CD4-positive, alpha-beta T cell treated with Interleukin-21 for 1 hour (primary cell): Measurements from ENCODE around the gene CSGALNACT2.

ENCODE experiments used
- DNase-seq: peaks from one replicate; pipeline ENCODE4 v3.0.0-alpha.2; 2020

CSGALNACT2 gene

DNA sequence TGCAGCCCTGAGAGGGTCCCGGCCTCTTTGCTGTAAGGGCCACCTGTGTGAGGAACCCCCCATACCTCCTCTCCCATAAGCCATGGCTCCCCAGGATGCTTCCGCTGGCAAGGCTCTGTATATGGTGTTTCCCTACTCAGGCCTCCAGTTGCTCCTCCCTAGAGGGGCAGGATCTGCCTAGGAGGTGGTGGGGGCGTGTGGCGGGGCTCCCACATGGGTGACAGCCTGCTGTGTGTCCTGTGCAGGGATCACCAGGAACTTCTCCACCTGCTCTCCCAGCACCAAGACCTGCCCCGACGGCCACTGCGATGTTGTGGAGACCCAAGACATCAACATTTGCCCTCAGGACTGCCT lies 25.7 kb upstream of the CSGALNACT2 start:
- DNase-seq = no peak

DNA sequence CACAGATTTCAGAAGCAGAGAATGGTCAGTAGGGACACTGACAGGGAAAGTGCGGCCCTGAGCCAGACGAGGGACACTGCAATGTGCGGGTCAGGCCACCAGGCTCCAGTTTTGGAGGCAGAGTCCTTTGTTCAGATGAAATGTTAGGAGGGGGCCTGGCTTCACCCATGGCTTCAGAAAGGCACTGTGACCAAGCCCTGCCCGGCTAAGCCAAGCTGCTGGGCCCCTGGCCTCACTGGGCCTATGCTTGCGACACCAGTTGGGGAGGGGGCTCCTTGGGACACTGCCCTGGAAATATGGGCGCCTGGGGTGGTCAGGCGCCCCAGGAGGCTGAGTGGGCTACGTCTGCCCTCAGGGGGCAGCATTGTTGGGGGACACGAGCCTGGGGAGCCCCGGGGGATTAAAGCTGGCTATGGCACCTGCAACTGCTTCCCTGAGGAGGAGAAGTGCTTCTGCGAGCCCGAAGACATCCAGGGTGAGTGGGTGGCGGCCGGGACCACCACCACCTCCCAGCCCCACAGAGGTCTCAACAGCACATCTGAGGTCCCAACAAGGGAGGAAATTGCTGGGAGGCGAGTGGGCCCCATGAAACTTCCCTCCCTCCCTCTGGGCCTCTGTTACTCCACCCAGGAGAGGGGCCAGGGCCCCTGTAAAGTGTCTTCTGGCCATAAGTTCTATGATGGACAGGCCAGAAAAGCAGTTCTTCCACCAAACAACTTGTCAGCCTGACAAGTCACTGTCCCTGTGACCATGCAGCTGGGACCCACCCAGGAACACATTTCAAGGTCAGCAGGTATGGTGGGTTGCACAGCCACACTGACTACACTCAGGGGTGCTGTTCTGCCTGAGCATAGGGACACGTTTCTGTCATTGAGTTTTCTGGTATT lies 24.8 kb upstream of the CSGALNACT2 start:
- DNase-seq = no peak

DNA sequence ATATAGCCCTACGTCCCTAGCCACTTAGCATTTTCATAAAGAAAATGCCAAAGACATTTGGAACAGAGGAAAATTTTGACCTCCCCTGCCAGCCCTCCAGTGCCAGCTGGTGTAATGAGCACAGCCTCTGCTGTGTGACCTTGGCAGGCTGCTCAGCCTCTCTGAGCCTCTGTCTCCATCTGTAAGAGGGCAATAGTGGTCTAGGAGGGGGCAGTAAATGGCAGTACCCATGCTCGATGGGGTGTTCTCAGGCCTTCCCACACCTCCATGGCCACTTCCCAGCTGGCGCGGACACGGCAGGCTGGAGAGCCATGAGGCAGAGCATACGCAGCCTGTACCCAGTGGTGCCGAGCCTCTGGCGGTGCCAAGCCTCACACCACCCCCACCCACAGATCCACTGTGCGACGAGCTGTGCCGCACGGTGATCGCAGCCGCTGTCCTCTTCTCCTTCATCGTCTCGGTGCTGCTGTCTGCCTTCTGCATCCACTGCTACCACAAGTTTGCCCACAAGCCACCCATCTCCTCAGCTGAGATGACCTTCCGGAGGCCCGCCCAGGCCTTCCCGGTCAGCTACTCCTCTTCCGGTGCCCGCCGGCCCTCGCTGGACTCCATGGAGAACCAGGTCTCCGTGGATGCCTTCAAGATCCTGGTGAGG lies 24.0 kb upstream of the CSGALNACT2 start:
- DNase-seq = no peak

DNA sequence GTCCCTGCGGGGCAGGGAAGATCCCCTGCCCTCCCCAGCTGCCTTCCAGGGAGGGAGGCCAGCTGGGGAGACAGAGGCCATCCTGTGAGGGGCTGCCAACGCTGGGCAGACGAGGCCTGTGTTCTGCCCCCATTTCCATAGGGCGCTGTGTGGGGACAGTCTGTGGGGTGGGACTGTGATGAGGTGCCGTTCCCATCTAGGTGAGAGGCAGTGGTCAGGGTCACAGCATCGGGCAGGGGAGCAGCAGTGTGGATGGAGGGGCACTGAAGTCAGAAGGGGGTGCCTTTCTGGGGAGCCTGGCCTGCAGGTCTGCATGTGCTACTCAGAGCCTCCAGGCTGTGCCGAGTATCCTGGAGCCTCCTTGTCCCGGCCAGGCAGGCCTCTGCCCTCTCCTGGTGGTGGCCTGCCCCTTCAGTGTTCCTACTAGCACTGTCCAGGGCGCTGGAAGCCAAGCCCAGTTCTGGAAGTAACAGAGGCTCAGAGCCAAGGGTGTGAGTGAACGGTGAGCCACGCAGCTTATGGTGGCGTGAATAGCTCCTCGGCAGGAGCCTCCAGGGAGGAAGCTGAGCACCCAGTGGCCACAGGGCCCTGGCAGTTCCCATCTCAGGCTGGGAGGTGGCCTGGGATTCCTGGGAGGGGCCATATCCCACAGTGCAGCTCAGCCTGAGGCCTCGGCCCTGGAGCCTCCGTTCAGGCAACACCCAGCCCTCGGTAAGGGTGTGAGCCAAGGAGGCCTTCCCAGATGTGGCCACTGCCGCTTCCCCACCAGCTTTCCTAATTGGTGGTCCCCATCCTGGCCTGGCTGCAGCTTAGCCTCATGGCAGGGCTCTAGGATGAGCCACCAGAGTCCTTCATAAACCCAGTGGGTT lies 23.3 kb upstream of the CSGALNACT2 start:
- DNase-seq = no peak

DNA sequence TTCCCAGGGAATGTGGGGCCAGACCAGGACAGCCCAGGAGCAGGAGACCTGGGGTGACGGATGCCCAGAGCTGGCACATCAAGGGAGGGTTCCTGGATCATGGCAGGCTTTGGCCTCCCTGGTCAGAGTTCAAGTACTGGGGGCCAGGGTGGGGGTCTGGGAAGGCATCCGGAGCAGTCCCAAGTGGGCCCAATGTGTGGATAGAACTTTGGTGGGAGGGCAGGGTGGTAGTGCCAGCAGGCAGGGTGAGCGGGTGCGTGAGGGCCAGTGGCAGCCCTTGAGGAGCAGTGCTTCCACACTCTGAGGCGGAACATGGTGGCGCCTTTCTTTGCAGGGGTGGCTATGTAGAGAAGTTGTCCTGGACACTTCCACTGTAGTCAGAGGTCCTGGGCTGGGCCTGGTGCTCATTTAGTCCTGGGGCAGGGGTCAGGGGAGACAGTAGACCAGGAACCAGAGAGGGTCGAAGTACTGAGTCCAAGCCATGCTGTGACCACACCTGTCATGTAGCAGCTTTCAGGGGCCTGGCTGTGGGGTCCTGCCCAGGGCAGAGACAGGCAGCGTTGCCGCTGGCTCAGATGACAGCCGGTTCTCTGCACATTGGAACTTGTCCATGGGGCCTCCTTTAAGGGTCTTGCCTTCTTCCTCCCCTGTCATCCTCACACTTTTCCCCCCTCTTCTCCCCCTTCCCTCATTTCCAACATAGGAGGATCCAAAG lies 22.2 kb upstream of the CSGALNACT2 start:
- no peak for DNase-seq

DNA sequence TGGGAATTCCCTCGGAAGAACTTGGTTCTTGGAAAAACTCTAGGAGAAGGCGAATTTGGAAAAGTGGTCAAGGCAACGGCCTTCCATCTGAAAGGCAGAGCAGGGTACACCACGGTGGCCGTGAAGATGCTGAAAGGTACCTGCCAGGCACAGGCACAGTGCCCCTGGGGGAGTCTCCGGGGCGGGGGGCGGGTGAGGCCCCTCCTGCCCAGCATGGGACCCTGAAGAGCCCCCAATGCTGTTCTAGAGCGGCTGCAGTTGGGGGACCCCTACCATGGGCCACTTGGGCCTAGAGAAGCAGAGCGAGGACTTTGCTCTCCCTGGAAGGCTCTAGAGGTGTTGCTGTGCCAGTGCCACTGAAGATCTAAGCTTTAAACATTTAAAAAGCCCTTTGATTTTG lies 21.6 kb upstream of the CSGALNACT2 start:
- no peak for DNase-seq

DNA sequence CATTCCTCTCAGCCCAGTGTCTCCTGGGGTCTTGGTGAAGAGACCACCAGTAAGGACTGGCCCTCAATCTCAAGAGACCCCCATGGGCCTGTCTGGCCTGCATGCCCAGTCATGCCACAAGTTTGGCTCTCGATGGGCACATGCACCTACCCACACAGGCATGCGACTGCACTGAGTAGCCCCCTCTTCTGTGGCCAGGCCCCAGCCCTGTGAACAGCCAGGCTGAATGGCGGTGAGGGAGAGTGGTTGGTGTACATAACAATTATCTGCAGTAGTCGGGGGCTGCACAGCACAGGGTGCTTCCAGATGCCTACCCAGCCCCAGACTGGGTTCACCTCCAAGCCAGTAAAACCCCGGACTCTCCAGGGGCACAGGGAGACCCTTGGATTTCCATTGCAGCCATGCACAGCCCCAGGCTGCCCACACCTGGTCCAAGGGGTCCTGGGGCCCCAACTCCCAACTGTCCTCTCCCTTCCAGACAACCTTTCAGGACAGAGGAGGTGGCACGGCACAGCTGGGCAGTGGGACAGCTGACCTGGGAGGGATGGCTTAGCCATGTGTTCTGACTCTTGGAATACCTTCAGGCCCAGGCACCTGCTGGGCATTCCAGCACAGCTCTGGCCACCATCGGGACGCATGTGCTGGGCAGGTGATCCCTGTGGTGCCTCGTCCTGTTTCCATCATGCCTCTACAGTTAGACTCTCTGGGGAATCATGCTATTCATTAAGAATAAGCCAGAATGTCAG lies 21.0 kb upstream of the CSGALNACT2 start:
- DNase-seq = no peak

DNA sequence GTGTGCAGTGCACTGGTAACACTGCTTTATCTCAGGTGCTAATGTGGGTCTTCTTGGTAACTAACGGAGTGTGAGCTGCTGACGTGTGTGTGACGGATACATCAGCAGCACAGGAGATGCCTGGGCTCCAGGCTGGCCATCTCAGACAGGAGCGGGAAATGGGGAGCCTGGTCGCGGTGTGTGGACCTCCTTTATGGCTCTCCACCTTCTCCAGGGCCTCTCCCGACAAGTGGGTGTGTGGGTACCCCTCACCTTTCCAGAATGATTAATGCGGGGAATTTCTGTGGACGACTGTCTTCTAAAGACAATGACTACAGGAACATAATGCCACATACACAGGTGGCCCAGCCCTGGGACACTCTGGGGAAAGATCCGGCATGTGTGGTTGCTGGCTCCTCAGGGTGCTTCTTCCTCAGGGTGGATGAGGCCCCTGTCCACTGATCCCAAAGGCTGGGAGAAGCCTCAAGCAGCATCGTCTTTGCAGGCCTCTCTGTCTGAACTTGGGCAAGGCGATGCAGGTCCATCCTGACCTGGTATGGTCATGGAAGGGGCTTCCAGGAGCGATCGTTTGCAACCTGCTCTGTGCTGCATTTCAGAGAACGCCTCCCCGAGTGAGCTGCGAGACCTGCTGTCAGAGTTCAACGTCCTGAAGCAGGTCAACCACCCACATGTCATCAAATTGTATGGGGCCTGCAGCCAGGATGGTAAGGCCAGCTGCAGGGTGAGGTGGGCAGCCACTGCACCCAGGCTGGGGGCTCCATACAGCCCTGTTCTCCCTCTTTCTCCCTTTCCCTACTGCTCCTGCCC lies 20.3 kb upstream of the CSGALNACT2 start:
- DNase-seq = no peak

DNA sequence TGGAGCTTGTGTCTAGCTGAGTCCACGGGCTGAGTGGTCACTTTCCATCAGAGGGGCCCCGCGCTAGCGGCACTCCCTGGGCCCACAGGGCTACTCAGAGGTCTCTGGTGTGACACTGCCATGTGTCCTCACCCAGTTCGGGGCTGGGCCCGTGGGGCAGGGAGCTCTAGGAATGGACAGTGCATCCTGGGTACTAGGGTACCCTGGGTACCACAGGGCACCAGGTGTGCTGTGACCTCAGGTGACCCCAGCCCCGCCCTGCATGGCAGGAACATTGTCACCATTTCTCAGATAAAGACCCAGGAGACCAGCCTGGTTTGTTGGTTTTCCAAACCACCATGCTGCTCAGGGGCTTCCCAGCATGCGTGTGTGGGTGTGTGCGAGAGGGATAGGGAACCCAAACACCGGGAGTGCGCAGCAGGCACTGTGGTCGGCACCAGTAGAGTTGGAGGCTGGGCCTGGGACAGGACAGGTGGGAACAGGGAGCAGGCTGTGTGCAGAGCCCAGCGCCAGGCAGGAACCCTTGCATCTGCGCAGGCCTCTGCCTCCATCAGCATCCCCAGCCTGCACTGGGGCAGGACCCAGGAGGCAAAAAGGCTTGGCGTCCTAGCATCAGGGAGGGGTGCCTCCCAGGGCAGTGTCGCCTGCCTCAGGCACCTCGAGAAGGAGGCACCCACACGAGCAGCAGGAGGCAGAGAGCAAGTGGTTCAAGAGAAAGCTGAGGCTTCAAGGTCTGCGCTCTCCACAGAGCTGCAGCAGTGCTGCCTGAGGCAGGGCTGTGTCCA lies 19.4 kb upstream of the CSGALNACT2 start:
- DNase-seq = no peak

DNA sequence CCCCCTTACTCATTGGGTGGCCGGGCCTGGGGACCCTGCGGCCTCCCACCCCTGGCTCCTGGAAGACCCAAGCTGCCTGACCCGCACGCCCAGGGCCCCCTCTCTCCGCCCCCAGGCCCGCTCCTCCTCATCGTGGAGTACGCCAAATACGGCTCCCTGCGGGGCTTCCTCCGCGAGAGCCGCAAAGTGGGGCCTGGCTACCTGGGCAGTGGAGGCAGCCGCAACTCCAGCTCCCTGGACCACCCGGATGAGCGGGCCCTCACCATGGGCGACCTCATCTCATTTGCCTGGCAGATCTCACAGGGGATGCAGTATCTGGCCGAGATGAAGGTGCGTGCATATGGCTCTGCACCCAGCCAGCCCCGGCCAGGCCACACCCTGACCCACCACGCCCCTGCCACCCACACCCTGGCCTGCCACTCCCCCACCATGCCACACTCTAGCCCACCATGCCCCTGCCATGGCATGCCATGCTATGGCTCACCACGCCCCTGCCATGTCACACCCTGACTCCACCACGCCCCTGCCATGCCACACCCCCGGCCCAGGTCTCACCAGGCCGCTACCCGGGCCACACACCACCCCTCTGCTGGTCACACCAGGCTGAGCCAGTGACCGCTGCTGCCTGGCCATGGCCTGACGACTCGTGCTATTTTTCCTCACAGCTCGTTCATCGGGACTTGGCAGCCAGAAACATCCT lies 18.7 kb upstream of the CSGALNACT2 start:
- no peak for DNase-seq

DNA sequence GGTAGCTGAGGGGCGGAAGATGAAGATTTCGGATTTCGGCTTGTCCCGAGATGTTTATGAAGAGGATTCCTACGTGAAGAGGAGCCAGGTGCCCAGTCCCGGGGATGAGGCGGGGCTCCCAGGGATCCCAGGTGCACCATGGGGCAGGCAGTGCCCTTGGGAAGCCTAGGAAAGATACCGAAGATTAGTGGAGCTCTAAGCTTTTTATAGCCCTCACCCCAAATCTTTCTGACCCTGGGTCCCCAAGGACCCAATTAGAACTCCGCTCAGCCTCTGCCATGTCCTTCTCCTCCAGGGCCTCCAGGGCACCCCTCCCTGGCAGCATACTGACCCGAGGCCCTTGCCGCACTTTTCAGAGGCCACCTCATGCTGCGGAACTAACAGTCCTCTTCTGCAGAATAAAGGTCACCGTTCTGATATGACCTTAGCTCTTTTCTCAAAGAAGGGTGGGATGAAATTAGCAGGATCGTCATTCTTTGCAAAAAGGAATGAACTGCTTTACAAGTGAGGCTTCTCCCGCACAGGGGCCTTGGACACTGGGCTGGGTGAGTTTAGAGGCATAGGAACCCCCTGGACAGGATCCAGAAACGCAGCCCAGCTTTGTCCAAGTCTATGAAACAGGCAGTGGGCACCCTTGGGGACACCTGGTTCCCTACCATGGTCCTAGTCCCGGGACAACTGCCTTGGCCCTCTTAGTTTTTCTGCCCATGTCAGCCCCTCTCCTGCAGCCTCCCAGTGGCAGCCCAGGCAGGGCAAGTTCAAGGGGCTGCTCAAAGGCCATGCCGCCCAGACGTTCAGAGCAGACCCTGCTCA lies 17.9 kb upstream of the CSGALNACT2 start:
- no peak for DNase-seq

DNA sequence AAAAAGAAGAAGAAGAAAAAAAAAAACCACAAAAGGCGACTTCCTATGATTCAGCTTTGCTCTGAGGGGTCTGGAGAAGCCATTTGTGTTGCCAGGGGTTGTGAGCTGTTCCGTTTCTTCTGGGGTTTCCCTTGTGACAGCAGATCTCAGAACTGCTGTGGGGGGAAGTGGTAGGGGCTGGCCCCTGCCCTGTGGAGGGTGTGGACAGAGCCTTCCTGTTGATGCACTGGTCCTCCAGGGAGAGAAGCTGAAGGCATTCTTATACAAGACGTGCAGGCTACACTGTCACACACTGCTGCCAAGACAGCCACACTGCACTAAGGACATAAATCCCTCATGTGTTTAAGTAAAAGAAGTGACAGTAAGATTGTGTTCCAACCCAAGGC lies 17.3 kb upstream of the CSGALNACT2 start:
- DNase-seq = peak; percentile 71

DNA sequence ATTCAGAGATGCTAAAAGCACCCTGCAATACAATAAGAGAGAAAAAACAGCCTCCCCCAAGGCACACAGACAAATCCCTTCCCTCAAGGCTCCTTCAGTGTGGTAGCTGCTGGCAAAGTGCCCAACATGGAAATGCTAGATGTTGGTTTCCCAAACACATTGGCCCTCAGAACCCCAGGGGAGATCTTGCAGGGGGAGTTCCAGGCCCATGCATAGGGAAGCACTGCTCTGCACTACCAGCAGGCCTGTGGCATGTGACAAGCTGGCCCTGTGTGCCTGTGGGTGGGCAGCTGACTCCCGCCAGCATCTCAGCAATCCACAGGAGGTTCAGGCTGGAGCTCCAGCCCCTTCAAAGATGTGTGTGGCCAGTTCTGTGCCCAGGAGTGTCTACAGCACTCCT lies 16.8 kb upstream of the CSGALNACT2 start:
- no peak for DNase-seq

DNA sequence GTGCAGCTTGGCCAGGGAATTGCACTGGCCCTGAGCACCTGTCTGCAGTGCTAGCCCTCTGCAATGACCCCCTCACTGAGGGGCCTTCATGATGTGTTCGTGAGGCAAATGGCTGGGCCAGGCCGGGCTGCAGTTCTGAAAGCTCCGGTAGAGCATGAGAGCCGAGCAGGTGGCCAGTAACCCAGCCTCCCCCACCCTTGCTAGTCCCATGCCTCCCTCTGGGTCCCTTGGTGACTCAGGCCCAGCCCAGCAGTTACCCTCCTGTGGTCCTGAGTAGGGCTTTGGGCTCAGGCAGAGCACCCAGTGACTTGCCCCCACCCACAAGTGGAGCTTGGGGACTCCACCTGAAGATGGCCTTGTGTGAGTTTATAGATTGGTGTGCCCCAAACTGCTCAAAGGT lies 16.1 kb upstream of the CSGALNACT2 start:
- no peak for DNase-seq

DNA sequence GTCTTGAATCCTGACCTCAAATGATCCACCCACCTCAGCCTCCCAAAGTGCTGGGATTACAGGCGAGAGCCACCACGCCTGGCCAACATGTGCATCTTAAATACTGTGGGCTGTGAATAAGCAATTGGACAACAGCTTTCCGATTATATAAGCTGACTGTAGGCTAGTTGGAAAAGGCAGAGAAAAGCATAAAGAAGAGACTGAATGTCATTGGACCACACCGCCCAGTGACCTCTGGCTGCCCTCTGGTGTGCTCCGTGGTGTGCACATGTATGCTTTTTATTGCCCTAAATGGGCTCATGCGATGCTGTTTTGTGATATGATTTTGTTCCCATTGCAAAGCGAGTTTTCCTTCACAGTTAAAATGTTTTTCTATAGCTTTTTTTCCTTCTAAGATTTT lies 15.4 kb upstream of the CSGALNACT2 start:
- no peak for DNase-seq

DNA sequence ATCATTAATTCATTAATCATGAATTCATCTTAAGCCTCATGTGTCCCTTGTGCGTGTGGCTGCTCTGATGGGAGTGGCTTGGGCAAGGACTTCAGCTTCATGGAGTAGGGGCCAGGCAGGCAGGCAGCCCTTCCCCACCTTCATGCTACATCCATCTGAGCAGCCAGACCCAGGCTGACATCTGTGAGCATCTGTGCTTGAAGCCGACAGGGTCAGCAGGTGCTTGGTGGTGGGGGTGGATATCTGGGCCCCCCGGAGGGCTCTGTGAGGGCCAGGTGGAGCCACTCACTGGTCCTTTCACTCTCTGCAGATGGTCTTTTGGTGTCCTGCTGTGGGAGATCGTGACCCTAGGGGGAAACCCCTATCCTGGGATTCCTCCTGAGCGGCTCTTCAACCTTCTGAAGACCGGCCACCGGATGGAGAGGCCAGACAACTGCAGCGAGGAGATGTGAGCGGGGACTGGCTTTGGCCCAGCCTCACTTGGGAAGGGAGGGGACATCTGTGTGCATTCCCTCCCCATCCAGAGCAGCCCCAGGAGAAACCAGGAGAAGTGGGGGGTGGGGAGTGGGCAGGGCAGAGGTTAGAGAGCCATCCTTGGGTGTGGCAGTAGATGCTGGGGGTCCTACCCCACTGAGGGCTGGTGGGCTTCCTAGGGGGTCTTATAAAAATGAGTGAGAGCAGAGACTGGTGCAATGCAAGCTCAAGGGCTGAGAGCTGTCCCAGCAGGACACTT lies 14.7 kb upstream of the CSGALNACT2 start:
- no peak for DNase-seq

DNA sequence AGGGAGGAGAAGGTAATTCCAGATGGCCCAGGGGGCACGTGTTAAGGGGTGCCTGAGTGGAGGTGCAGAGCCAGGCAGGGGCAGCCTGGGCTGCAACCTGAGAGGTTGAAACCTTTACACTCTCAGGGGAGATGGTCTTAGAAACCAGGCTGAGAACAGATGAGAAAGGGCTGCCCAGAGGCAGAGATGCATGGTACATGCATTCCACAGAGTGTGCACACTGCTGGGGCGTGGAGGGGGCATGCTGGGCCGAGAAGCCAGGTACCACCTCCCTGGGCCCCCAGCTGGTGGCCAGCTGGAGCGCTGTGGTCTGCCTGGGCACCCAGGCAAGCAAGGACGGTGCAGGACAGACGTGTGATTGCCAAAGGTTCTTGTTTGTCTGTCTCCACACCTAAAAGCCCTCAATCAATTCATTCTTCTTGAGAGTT lies 14.1 kb upstream of the CSGALNACT2 start:
- no peak for DNase-seq
